Embryonic facial prominence (tissue), 1 donor: ENCODE measurements around the gene DACT2.
"Not testable (repeated sequence)": the region's sequence is repeated elsewhere in the genome, so short reads cannot be mapped to it uniquely, and the experiment has no call there.

Experiments used
- DNase-seq: peaks from one replicate; pipeline ENCODE4 v3.0.0-alpha.2; 2016; ENCODE audit errors: extremely low spot score

Gene DACT2

DNA sequence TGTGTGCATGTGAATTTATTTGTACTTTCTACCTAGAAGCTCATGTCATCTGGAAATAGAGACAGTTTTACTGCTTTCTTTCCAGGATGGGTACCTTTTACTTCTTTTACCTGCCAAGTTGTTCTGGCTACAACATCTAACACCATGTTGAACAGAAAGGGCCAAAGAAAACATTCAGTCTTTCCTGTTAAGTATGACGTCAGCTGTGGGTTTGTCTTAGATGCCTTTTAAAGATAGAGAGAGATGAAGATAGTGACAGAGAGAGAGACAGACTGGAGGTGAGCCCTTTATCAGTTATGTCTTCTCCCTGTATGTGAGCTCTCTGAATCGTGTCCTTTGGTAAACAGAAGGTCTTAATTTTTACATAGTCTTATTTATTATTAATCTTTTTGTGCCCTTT is 3.4 kb upstream of the DACT2 start:
- no peak for DNase-seq

DNA sequence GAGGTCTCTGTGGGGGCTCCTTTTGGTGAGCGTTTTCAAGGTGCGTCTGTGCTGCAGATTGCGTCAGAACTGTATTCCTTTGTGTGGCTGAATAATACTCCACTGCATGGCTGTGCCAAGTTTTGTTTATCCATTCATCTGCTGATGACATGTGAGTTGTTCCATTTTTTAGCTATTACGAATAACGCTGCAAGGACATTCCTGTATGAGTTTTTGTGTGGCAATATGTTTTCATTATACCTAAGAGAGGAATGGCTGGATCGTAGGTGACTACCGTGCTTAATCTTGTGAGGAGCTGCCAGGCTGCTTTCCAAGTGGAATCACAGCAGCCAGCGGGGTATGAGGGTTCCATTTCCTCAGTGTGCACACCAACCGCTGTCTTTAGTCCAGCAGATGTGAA is 1.1 kb upstream of the DACT2 start:
- DNase-seq, result no peak

DNA sequence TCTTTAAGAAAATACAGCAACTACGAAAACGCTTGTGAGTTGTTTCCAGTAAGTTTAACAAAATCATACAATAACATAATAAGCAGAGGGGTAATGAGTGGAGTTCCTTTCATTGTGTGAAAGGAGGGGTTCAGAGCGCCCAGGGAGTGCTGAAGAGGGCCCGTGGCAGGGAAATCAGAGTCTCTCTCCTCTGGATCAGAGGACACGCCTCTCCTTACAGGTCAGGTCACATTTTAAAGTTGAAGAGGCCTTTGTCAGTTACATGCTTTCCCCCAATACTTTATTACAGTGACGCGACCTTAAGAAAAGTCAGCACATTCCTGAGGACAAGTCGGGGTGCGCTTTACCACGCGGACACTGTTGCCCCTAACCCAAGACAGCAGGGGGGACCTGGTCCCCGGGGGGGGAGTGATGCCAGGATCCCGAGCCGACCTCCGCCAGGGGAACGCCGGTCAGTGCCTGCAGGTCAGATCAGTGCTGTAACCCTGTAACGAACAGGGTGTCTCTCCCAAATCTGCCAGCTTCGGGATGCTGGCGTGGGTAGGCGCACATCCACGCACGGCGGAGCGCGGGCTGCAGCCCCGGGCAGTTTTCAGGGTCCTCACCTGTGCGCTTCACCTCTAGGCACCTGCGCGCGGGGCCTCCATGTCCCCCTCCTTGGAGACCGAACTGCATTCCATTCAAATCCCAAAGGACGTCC is 848 bp downstream of the DACT2 start:
- DNase-seq, result no peak

DNA sequence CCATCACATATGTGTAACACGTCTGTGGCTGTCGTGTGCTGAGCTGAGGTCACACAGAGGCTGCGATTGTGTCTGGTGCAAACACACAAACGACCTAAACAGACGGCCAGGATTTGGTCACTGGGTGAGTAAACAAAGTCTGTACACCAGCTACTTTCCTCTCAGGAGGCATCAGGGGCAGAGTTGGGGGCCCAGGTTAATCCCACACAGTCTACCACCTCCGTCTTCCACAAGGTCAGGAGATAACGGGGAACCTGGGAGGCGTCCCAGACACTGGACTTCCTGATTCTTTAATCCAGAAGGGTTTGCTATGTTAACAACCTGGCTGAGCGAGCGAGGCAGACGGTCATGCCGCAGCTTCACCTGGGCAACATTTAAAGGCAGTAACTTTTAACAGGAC is 1.5 kb downstream of the DACT2 start:
- no peak for DNase-seq

GRCh38 chr6:168315596-168315995 is 4.0 kb downstream of the DACT2 start:
- no peak for DNase-seq

GRCh38 chr6:168314948-168315347 is 4.6 kb downstream of the DACT2 start:
- DNase-seq, result peak; percentile 61

GRCh38 chr6:168314021-168314420 is 5.6 kb downstream of the DACT2 start:
- no peak for DNase-seq

GRCh38 chr6:168313431-168314011 is 6.1 kb downstream of the DACT2 start:
- no peak for DNase-seq

DNA sequence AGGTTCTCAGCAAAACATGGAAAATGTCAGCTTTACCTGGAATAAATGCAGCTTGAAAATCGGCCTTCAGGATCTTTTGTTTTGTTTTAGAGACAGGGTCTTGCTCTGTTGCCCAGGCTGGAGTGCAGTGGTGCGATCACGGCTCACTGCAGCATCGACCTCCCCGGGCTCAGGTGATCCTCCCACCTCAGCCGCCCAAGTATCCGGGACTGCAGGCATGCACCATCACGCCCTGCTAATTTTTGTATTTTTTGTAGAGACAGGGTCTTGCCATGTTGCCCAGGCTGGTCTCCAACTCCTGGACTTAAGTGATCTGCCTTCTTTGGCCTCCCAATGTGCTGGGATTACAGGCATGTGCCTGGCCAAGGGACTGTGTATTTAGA is 7.5 kb downstream of the DACT2 start:
- not testable (repeated sequence) for DNase-seq

GRCh38 chr6:168311410-168312124 is 8.0 kb downstream of the DACT2 start:
- no peak for DNase-seq

DNA sequence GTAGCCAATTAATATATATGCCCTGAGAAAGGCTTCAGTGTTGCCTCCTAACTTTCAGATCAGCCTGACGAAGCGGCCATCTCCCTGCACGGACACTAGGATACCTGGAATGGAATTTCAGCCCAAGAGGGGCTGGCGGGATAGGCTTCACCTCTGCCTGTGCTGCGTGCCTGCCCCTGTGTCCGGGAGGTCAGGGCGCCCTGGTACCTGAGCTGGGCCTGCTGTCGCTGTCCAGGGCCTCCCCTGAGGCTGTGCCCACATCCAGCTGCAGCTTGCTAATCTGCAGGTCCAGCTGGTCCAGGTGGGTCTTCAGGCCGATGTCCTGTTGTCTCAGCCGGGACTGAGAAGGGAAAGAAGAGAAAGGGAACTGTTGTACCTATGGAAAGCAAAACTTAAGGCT is 8.6 kb downstream of the DACT2 start:
- DNase-seq, result no peak

DNA sequence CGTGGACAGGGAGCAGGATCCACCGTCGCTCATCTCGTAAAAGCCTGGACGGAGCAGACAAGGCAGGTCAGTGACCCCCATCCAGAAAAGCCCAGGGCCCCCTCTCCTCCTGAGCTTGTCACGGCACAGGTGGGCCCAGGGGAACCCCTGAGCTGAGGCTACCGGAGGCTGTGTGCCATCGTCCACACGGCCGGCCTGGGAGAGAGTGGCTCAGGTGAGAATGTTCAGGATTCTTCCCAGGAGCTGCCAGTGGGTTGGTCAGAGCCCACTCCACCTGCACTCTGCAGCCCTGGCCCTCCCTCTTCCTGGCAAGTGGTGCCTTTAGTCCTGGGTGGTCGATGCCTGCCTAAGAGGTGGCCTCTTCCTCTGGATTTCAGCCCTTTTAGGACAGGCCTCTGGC is 9.2 kb downstream of the DACT2 start:
- DNase-seq, result no peak

DNA sequence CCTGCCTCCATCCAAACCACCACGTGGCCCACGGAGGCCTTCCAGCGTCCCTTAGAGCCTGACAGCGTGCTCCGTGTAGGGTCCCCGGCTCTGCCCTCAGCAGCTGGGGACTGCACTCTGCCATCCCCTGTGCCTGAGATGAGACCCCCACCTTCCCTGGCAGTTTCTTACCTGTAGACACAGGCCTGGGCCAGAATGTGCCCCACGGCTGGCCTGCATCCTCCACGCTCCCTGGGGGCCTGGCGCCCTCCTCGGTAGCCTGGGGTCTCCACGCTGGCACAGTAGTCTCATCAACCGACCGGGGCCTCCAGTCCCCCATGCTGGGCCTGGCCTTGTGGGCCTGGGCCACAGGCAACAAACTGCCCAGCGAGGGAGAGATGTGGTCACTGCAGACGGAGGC is 9.6 kb downstream of the DACT2 start:
- no peak for DNase-seq

DNA sequence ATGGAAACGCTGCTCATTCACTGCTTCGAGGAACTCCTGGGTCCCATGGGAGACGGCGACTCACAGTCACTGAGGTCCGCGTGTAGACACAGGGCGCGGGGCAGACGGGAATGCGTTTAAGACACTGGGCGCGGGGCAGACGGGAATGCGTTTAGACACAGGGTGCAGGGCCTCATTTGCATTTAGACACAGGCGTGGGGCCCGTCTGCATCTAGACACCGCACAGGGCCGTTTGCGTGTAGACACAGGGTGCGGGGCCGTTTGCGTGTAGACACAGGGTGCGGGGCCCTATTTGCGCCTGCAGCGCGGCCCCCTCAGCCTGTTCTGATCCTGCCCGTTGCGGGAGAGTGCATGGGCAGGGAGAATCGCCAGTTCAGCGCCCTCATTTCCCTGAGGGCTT is 10.4 kb downstream of the DACT2 start:
- DNase-seq, result no peak

DNA sequence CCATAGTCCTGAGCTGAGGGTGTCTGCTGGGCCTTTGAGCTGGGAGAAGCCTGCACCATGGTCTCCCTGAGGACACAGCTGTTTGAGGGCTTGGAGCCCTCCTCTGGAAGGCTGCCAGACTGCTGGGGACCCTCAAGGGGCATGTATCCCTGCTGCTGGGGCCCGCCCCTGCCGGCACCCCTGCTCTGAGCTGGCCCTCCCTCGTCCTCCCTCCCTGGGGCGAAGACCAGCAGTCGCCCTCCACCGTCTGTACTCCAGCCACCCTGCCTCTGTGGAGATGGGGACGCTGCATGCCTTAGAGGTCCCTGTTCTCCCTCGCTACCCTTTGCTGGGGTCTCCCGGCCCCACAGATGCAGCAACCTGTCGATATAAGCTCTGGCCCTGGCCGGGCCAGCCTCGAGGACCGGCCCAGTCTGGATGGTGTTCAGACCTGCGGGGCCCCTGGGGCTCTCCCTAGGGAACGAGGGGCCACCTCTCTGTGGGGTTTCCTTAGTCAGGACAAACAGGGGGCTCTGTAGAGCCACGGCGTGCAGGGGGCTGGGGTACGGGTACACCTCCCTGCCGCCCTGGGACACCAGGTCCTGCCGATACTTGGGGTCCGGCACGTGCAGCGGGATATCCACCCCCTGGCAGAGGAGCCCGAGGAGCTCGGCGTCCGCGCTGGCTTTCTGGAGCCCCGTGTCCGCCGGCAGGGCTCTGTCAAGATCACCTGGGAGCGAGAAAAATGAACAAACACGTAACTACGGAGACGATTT is 11.0 kb downstream of the DACT2 start:
- no peak for DNase-seq

DNA sequence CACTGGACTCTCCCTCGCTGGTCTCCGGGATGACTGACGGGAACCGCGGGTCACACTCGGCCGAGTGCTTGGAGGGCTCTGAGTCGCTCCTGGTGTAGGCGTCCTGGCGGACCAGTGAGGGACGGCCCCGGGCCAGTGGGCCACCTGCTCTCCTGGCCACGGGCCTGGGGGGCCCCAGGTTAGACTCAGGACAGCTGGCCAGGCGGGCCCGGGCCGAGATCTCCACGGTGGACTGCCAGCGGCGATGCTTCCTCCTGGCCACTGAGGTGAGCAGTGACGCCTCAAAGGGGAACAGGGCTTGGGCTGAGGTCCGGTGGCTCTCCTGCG is 11.9 kb downstream of the DACT2 start:
- DNase-seq, result no peak

DNA sequence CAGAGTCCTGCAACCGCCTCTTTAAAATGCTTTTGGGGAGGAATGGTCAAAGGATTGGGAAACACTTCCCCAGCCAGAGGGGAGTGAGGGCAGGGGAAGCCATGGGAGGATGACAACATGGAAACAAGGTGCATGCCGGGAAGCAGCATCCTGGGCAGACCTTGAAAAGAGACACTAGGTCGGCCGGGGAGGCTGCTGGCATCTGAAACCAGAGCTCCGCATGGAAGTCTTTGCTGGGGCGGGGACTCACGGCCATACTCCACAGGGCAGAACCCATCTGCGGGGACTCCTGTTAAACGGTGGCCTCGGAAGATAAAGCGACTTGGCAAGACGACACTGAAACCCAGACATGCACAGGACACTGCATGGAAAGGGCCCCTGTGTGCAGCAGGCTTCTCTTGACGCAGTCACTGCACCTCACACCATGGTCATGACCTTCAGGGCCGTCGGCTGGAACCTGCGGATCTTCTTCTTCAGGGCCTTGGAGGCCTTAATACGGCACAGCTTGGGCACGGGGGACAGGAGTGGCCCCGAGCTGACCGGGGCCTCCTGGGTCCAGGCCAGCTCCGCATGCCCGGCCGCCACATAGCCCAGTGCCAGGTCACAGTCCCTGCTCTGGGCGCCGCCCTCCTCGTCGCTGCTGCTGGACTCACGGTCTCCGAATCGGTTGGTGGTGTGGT is 12.4 kb downstream of the DACT2 start:
- DNase-seq, result no peak

GRCh38 chr6:168305863-168306262 is 13.7 kb downstream of the DACT2 start:
- no peak for DNase-seq

DNA sequence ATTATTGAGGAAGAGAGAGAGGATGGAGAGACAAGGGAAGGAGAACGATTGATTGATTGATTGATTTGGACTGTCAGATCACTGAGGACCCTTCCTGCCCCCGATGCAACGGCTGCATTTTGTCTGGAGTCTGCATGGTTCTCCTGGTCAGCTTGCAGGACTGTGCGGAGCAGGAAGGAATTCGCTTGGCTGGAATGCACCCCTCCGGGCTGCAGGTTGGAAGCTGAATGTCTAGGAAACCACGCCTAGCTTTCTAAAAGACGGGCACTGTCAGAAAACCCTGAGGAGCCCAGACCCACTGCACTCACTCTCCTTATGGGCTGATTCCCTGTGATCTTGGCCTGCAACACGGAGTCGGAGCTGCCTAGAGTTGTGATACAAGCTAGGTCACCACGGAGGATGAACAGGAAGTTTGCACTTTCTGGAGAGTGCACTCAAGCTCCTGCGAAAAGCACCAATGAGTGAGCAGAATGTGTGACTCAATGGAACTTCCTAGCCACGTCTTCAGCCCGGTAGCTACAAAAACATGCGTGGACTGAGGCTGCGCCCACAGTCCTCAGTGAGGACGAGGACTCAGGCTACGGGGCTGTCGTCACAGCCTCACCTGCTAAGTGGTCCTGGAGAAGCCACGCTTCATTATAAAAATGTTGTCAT is 14.4 kb downstream of the DACT2 start:
- DNase-seq, result no peak

GRCh38 chr6:168304752-168305015 is 14.9 kb downstream of the DACT2 start:
- DNase-seq, result no peak

DNA sequence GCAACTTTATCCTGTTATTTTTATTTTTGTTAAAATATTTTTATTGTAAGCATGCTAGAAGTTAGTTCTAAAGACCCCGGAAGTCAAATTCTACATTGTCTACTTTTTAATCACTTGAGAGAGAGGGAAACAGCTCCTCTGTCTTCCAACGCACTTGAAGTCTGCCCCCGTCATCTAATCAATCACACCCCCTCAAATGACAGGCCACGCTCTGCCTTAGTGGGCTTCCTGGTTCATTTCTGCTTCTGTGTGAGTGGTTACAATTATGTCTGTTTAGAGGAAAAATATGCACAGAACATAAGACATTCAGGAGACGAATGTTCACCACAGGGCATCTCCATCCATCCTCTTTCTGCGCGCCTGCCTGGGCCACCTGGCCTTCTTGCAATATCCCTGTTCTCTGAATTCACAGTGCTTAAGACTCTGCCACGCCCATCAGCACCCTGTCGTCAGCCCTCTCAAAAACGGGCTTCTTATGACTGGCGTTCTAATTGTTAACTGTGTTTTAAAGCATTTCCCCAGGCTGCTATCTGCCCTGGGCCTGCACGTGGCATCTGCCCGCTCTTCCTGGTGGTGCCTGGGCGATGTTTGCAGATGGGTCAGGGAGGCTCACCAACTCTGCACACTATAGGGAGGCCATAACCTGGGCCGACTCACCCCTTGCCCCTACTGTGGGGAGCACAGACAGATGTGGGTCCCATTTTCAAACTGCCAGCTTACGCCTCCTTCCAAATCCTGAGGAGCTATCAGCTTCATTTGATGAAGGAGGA is 15.4 kb downstream of the DACT2 start:
- DNase-seq, result no peak
